GM18519 (cell line): ENCODE data around the gene SFSWAP.
"Not testable (repeated sequence)": the region's sequence is repeated elsewhere in the genome, so short reads cannot be mapped to it uniquely, and the experiment has no call there.

Experiments
- ATAC-seq: cut with Tn5 transposase; IDR thresholded peaks from one replicate; pipeline ENCODE4 v1.9.1; 2021; ENCODE audit warnings: mild to moderate bottlenecking, moderate library complexity; ENCODE audit not compliant: unreplicated experiment, low FRiP score

SFSWAP gene

GRCh38 chr12:131678389-131679181 is 32.3 kb upstream of the SFSWAP start:
- ATAC-seq: not testable (repeated sequence)

DNA sequence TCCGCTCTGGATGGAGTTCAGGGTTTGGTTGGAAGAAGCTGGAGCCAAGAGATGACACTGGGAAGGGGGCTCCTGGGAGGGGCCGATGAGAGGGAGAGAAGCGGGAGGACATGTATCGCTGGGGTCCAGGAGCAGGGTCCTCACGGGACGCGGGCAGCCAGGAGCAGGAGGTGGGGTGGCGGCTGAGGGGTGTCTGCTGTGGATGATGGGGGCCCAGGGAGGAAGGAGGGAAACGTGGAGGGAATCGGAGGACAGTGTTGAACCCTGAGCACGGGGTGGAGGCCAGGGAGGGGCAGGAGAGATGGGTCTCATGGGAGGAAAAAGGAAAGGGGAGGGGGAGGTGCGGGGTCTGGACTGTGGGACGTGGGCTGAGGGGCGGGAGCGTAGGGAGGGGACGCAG is 31.7 kb upstream of the SFSWAP start:
- not testable (repeated sequence) for ATAC-seq

GRCh38 chr12:131679816-131680215 is 31.1 kb upstream of the SFSWAP start:
- ATAC-seq: not testable (repeated sequence)

DNA sequence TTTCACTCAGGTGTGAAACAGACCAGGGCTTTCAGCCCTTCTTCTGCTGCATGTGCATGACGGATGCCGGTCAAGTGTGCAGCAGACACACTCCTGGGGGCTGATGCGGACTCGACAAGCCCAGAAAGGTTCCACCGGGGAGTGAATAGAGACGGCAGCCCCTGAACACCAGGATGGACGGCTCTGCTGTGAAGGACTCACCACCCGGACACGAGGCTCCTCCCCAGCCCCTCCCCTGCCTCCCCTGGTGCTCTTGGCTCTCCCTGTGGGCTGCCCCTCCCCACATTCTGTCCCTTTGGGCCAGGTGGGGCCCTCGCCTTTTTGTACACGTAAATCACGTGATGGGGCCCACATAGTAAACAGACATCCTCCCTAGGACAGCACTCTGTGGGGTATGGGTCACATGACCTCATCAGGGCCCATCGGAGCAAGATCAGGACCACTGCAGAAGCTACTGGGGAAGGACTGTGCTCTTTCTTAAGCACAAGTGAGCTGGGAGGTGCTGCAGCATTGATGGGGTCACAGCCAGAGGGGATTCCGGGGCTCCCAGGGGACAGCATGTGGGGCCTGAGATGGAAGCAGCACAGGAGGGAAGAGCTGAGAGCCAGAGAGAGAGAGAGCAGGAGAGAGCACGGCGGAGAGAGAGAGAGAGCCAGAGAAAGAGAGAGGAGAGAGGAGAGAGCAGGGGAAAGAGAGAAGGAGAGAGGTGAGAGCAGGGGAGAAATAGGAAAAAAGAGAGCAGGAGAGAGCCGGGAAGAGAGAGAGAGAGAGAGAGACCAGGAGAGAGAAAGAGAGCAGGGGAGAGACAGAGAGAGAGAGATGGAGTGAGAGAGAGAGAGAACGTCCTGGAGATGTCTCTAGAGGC is 30.3 kb upstream of the SFSWAP start:
- ATAC-seq: not testable (repeated sequence)

DNA sequence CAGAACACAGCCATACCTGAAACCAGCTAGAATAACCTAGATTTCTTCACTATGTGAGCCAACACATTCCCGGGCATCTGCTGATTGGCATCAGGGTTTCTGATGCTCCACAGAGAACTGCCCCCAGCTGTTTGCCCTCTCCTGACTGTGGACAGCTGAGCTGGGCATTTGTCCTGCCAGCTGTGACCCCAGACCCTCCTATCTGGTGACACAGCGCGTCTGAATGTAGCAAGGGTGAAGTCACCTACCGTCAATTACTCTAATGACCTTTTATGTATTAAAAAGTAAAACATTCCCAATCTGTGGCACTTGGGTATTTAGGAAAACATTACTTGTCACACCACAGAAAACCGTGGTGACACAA is 29.7 kb upstream of the SFSWAP start:
- no peak for ATAC-seq

GRCh38 chr12:131681746-131682509 is 29.0 kb upstream of the SFSWAP start:
- ATAC-seq: not testable (repeated sequence)

GRCh38 chr12:131682510-131682895 is 28.4 kb upstream of the SFSWAP start:
- ATAC-seq: no peak

GRCh38 chr12:131683266-131684014 is 27.4 kb upstream of the SFSWAP start:
- ATAC-seq: no peak

- no peak for ATAC-seq
These were observed 26.7 kb upstream of the SFSWAP start for GRCh38 chr12:131684015-131684725.

DNA sequence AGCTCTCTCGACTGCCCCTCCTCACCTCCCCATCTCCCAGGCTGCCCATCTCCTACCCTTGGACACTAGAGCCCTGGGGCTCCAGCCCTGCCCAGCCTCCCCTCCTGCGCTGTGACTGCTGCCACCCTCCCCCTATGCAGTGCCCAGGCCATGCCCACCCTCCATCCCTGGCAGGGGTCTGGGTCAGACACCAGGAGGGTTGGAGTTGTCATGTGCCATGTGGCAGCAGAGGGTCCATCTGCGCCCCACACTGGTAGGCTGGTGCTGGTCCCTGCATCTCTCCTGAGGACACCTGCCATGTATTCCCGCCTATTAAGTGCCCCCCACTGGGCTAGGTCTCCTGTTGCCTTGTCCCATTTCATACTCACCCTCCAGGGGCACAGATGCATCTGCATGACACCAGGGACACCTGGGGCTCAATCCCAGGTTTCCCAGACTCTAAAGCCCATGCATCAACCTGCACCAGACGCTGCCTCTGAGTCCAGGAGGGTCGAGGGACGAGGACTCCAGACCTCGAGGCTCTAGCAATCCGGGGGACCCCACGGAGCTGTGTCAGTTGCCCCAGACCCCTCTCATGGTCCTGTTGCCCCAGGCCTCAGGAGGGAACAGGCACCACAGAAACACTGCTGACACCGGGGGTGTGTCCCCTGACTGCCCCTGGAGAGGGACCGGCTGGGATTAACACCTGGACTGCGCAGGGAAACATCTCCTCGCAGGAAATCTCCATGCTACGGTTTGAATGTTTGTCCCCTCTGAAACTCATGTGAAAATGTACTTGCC is 23.4 kb upstream of the SFSWAP start:
- ATAC-seq: no peak

DNA sequence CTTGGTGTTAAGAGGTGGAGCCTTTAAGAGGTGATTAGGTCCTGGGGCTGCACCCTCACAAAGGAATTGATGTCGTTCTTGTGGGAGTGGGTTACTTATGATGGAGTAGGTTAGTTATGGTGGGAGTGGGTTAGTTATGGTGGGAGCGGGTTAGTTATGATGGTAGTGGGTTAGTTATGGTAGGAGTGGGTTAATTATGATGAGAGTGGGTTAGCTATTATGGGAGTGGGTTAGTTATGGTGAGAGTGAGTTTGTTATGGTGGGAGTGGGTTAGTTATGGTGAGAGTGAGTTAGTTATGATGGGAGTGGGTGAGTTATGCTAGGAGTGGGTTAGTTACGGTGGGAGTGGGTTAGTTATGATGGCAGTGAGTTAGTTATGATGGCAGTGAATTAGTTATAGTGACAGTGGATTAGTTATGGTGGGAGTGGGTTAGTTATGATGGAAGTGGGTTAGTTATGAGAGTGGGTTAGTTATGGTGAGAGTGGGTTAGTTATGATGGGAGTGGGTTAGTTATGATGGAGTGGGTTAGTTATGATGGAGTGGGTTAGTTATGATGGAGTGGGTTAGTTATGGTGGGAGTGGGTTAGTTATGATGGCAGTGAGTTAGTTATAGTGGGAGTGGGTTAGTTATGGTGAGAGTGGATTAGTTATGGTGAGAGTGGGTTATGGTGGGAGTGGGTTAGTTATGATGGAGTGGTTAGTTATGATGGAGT is 22.6 kb upstream of the SFSWAP start:
- no peak for ATAC-seq

DNA sequence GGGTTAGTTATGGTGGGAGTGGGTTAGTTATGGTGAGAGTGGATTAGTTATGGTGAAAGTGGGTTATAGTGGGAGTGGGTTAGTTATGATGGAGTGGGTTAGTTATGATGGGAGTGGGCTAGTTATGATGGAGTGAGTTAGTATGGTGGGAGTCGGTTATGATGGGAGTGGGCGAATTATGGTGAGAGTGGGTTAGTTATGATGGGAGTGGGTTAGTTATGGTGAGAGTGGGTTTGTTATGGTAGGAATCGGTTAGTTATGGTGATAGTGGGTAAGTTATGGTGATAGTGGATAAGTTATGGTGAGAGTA is 22.1 kb upstream of the SFSWAP start:
- ATAC-seq: no peak

DNA sequence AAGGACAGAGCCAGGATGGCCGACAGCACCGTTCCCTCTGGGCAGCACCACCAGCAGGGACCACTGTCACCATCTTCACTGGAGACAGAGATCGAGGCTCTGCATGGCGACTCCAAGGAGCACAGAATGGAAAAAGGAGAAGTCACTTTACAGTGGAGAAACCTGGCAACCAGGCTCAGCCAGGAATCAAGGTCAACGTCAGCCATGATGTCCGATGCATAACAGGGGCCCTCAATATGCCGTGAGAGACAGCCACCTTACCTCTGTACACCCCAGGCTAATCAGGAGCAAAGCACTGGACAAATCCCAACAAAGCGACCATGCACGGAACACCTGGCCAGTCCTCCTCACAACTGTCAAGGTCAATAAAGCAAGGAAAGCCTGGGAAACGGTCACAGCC is 20.6 kb upstream of the SFSWAP start:
- ATAC-seq: no peak

DNA sequence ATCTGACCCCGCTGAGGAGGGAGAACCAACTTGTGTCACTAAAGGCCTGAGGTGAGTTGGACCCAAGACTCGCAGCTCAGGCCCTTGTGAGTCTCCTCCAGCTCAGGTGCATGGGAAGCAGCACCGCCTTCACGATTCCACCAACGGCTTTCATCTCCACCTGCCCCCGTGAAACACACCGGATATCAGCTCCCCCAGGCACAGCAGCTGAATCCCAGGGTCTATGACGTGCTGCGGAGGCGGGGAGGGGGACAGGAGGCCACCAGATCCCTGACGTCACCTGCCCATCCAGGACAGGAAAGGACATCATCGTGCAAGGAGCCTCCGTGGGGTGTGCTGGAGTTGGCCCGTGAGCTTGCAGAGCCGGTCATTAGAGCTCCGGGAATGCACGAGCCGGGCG is 18.5 kb upstream of the SFSWAP start:
- ATAC-seq: no peak

GRCh38 chr12:131693149-131693548 is 17.7 kb upstream of the SFSWAP start:
- no peak for ATAC-seq

DNA sequence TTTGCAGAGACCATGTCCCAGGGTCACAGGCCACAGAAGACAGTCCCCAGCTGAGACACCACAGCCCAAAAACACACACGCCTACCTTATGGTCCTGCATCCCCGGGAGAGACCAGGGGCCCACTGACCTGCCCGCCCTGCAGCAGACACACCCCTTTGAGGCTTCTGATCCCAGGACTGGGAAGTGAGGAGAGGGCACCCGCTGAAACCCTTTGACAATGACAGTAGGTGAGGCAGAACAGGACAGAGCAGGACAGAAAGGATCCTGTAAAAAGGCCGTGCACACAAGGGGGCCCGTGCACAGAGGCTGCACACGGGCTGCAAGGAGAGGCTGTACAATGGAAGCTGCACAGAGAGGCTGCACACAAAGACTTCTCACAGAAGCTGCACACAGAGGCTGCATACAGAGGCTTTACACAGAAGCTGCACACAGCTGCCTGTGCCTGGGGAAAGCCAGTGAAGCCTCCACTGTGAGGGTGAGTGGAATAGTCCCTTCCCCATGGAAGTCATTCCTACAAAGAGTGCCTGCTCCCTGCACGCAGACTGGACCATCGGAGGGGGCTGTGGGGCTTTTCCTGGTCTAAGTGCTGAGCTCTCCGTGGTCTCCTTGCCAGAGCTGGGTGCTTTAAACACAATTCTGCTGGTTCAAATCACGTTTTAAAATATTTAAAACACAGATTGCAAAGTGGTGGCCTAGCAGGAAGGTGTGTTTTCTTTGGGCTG is 16.6 kb upstream of the SFSWAP start:
- no peak for ATAC-seq

DNA sequence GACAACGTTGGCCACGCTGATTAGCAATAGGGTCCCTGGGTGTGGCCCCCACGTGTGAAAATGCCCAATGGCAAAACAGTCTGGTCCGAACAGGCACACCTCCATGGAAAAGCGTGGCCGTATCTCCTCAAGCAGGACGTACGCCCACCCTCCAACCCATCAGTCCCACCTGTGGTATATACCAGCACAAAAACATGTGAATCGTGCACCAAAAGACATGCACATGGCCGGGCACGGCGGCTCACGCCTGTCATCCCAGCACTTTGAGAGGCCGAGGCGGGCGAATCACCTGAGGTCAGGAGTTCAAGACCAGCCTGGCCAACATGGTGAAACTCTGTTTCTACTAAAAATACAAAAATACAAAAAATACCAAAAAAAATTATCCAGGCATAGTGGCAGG is 14.9 kb upstream of the SFSWAP start:
- no peak for ATAC-seq

DNA sequence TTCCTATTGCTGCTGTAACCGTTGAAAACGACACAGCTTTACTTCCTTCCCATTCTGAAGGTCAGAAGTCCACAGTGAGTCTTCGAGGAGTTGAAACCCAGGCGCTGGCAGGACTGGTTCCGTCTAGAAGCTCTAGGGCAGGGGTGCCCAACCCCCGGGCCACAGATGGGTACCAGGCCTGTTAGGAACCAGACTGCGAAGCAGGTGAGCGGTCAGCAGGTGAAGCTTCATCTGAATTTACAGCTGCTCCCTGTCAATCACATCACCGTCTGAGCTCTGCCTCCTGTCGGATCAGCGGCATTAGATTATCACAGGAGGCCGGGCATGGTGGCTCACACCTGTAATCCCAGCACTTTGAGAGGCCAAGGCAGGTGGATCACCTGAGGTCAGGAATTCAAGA is 12.6 kb upstream of the SFSWAP start:
- ATAC-seq: no peak
